ENCODE measurements around the gene ADGB. TPM values are rescaled to one million over a fixed set of nuclear protein-coding genes. Genes with fewer than 3 reads are reported as not detected.
"Not testable (repeated sequence)": the region's sequence is repeated elsewhere in the genome, so short reads cannot be mapped to it uniquely, and the experiment has no call there.

ADGB gene
- polyA plus RNA-seq, 4 donors = 0.31 to 0.72 (median 0.40) TPM

DNA sequence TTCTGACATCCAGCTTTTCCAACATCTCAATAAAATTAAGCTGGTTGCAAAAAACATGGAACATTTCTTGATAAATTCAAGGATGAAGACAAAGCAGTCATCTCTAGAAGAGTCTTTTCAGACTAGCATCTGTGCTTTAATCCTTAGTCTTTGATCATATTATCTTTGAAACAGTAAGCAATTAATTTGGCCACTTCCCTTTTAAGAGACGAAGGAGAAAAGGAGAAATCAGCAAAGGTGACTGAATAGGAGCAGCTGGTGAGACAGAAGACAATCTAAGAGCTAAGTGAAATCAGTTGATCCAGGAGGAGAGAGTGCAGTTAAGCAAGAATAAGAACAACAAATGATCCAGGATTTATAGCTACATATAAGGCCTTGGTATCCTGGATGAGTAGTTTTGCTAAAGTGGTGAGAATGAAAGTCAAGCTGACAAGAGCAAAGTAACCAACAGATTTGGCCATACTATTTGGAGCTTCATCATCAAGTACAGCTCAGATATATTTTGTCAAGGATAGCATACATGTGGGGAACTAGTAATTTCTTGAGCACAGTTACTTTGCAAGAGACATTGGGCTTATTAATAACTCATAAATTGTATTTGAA, 215.5 kb downstream of the ADGB start:
- no peak for DNase-seq (ENCODE audit: low read depth in 4 of 4, low spot score in 3 of 4)

DNA sequence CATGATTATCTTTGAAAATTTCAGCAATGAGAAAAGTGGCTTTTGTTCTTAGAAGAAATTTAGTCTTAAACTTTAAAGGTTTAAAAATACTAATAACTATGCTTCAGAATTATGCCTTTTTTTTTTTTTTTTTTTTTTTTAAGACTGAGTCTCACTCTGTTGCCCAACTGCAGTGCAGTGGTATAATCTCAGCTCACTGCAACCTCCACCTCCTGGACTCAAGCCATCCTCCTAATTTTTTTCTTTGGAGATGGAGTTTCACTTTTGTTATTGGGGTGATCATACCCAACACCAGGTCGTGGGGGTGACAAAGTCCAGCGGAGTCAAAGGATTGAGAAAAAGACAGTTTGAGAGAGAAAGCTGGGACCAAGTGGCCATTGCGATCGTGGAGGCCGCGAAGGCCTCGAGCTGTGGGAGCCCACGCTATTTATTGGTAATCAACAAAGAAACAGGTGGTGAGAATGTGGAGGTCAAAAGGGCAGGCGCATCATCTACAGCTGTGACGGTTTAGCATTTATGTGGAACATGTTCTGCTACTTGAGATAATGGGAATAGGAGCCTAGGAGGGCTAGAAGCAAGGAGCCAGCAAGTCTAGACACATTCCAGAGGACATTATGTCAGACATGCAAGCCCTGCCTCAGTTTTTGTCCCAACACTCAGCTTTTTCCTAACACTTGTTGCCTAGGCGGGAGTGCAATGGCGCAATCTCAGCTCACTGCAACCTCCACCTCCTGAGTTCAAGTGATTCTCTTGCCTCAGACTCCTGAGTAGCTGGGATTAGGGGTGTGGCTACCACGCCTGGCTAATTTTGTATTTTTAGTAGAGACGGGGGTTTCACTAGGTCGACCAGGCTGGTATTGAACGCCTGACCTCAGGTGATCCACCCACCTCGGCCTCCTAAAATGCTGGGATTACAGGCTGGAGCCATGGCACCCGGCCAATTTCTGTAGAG, 217.0 kb downstream of the ADGB start:
- not testable (repeated sequence) for DNase-seq (ENCODE audit: low read depth in 4 of 4, low spot score in 3 of 4)

DNA sequence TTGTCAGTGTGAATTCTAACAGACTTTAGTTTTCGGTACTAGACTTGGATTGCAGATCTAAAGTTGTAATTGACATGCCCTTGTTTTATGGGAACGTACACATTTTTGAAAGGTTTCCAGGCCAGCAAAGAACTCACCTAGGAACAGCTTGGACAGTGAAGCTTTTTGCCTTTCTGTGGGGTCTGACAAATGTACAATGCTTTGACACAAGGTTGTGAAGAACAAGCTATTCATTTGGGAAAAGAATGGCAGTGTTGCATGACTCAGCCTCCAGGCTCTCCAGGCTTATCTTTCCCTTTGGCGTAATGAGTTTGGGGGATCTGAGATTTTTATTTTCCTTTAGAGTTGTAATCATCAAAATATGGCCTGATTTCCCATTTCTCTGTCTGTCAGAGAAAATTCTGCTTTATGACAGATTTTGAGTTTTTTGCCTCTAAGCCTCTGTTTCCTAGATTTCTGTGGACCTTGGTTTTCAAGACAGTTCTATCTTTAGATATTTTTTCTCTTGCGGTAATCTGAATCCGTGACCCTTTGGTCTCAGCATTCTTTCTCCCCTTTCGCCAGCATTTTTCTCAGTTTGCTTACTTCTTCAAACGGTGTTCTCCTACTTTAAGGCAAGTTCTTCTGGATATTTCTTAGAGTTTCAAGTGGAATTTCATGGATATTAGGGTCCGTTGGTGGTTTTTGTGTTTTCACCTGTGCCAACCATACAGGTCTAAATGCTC, 221.0 kb downstream of the ADGB start:
- no peak for DNase-seq (ENCODE audit: low read depth in 4 of 4, low spot score in 3 of 4)

DNA sequence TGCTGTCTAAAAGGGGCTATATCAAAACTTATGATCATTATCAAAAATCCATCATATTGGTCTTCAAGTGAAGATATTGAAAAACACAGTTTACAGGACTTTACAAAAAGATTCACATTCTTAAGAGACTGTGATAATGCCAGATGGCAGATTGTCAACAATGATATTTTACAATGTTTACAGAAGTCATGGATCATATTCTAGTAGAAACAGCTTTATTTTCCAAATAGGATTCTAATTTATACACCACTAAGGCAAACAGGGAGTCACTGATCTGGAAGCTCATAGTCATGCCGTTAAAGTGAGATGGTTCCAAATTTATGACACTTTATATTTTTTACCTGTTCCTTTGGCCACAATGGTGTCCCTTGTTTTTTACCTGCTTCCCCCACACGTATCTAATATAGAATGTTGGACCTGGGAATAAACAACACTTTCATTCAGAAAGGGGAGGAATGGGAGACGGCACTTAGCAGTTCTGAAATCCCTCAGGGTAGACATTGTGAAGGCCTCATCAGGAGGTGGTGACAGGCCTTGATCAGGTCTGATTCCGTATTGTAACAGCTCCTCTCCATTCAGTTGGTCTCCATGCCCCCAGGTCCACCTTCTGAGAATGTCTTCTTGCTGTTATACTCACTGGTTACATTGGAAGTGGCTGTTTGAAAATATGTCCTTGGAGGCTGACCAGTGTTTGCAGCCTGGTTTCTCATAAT, 228.6 kb downstream of the ADGB start:
- DNase-seq (ENCODE audit: low read depth in 4 of 4, low spot score in 3 of 4) = no peak

DNA sequence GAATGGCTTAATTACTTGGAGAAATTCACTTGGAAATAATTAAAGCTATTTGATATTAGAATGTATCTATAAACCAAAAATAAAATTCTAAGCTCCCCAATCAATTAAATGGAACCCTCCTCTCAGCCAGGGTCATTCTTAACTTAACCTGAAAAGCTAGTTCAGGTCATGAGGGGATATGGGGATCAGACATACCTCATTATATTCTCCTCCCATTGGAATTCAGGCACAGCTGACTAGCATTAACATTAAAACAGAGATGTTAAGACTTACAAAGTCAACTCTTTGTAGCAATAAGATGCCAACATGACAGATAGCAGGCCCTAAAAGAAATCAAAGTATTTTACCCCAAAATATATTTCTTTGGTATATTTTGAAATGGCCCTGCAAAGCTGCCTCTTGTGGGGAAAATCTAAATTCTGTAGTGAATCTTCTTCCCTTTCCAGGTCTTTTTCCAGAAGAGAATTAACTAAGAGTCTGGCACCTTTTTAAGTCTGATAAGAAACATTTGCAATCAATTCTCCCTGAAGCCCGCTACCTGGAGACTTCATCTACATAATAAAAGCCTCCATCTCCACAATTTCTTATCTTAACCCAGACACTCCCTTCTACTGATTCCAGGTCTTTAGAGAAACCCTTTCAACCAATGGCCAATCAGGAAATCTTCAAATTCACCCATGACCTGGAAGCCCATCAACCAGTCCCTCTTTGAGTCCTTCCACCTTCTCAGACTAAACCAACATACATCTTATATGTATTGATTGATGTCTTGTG, 231.2 kb downstream of the ADGB start:
- DNase-seq (ENCODE audit: low read depth in 4 of 4, low spot score in 3 of 4) = no peak

DNA sequence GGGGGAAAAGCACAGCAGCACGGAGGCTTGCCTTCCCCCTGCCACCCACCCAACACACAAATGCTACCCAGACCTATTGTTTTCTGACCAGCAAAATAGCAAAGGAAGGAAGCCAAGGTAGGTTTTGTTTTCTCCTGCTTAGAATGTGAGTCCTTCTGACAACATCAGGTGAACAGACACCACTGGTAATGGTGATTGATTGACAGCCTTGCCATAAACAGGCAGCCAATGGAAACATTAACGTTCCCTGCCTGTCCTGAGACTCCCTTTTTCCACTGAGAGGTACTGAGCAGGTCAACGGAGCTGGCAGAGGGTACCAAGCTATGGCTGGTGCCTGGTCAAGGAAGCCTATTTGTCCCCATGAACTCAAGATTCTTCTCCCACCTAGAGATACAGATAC, 234.4 kb downstream of the ADGB start:
- no peak for DNase-seq (ENCODE audit: low read depth in 4 of 4, low spot score in 3 of 4)

DNA sequence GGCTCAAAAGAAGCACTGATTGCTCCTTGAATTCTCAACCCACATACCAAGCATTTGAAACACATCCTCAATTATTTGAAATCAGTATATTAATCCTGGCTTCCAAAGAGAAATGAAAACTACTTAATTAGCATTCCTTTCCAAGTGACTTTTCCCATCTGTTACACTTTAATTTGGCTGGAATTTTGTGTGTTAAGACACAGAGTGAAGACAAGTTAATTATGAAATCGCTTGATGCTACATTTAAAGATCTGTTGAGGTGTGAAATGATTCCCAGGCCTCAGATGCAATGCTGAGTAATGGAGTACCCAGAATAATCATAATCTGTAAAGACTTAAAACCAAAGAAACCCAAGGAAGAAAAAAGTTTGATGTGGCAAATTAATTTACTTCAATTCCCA, 241.4 kb downstream of the ADGB start:
- no peak for DNase-seq (ENCODE audit: low read depth in 4 of 4, low spot score in 3 of 4)

DNA sequence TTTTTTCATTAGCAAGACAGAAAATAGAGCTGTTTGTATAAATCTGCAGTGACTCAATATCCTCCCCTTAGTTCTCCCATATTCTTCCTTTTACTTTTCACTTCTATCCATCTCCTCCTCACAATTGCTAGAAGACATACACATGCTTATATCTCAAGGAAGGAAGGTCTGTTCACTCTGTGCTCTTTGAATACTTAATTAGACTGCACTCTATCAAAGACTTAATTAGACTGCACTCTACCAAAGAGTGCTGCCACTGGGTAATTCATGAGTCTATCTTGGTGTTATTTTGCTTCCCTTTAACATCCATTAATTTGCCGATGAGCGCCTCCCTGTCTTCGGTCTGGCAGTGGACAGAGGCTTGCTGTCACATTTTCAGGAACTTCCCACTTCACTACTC, 241.9 kb downstream of the ADGB start:
- no peak for DNase-seq (ENCODE audit: low read depth in 4 of 4, low spot score in 3 of 4)

DNA sequence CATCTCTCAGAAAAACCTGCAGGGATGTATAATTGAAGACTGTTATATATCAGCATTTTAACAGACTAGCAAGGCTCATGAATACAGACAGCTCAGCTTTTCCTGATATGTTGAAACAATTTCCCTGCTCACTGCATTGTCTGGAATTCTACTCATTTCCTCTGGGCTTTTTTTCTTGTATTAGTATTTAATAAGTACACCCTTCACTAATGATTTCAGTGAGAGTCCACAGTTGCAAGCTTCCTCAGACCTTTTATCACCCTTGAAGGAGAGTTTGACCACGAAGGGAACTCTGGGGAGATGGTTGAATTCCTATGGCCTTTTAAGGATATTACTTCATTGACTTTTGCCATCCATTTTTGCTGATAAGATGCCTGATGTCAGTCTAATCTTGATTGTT, 248.7 kb downstream of the ADGB start:
- DNase-seq (ENCODE audit: low read depth in 4 of 4, low spot score in 3 of 4) = no peak

DNA sequence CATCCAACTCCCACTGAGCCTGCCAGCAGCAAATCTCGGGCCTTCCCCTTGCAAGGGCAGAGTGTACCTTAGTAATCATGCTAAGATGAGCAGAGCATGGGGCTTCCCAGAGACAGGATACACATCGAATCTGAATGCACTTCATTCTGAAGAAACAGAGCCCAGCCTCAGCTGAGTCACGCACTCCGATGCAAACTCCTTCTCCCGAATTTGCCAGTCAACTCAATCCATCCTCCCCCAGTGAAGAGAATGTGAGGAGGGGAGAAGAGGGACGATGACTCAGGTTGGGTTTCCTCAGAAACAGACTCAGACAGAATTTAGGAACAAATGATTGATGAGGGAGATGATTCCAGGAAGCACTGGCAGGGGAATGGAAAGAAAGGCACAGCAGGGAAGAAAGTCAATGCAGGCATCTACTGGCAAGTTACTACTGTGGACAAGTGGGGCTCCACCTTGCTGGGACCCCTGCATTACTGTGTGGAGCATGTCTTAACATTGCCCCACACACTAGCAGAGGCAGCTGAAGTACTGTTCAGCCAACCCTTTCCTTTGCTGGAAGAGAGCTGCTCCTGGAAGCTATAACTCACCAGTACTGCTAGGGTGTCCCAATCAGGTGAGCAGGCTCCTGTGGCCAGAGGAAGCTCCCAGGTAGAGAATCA, 251.6 kb downstream of the ADGB start:
- DNase-seq (ENCODE audit: low read depth in 4 of 4, low spot score in 3 of 4) = no peak

DNA sequence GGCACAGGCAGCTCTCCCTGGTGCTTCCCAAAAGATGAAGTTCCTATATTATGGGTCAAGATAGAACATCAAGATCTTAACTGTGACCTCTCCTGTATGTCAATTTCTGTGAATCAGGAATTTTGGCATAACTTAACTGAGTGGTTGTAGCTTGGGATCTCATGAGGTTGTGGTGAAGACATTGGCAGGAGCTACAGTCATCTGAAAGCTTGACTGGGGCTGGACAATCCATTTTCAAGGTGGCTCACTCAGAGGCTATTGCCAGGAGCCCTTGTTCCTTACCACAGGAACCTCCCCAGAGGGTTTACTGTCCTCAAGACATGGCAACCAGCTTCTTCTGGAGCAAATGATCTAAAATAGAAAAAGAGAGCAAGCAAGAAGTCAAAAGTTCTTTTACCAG, 252.2 kb downstream of the ADGB start:
- DNase-seq (ENCODE audit: low read depth in 4 of 4, low spot score in 3 of 4) = no peak

DNA sequence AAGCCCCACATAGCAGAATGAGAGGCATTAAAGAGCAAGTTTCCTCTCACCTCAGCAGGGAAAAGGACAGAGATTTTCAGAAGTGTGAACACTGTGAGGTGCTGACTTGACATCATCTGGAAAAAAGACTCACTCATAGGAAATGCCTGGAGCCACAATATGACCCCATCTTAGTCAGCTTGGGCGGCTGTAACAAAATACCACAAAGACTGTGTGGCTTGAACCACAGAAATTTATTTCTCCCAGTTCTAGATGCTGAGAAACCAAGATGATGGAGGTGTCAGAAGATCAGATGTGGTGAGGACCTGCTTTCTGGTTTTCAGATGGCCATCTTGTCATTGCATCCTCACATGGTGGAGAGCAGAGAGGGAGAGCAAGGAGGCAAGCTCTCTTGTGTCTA, 253.1 kb downstream of the ADGB start:
- no peak for DNase-seq (ENCODE audit: low read depth in 4 of 4, low spot score in 3 of 4)

DNA sequence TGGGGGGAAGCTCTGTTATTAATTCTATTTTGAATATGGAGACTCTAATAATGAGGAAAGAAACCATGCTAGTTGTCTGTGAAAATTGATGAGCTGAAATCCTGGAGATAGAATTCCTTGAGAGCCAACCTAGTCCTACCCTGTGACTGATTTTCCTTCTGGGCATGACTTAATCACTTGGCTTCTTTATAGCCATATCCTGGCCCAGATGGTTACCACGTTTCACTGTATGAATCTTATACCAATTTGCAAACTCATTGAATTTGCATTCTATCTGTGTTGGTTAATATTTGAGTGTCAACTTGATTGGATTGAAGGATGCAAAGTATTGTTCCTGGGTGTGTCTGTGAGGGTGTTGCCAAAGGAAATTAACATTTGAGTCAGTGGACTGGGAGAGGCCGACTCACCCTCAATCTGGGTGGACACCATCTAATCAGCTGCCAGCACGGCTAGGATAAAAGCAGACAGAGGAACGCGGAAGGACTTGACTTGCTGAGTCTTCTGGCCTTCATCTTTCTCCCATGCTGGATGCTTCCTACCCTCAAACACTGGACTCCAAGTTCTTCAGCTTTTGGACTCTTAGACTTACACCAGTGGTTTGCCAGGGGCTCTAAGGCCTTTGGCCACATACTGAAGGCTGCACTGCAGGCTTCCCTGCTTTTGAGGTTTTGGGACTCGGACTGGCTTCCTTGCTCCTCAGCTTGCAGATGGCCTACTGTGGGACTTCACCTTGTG, 255.9 kb downstream of the ADGB start:
- DNase-seq (ENCODE audit: low read depth in 4 of 4, low spot score in 3 of 4) = not testable (repeated sequence)

DNA sequence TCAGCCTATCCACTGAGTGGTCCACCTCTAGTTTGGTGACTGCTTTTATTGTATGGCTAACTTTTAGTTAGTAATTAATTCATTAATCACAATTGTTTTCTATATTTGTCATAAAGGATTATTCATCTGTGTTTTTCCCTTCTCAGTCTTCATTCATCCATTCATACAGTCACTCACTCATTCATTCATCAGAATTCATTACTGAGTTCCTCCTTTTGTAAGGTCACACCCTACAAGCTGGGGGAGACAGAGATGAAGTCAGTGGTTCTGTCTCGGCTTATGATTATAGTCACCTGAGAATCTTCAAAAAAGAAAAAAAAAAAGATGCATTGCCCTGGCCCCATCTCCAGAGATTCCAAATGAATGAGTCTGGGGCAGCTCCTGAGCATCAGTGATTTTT, 257.1 kb downstream of the ADGB start:
- DNase-seq (ENCODE audit: low read depth in 4 of 4, low spot score in 3 of 4) = no peak

DNA sequence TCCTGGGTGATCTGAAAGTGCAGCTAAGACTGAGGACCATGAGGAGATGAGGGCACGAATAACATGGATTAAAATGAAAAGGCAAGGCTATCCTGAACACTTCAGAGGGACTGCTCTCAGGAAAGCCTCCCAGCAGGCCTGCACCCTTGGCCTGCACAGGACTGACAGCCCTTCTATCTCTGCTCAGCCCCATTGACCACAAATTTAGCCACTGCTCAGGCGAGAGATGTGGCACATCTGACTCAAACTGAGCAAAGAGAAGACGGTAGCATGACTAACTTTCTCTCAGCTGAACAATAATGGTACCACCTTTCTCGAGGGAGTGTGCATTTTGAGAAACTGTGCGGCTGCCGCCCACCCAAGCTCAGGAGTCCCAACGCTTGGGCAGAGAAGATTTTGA, 257.5 kb downstream of the ADGB start:
- DNase-seq (ENCODE audit: low read depth in 4 of 4, low spot score in 3 of 4) = no peak

DNA sequence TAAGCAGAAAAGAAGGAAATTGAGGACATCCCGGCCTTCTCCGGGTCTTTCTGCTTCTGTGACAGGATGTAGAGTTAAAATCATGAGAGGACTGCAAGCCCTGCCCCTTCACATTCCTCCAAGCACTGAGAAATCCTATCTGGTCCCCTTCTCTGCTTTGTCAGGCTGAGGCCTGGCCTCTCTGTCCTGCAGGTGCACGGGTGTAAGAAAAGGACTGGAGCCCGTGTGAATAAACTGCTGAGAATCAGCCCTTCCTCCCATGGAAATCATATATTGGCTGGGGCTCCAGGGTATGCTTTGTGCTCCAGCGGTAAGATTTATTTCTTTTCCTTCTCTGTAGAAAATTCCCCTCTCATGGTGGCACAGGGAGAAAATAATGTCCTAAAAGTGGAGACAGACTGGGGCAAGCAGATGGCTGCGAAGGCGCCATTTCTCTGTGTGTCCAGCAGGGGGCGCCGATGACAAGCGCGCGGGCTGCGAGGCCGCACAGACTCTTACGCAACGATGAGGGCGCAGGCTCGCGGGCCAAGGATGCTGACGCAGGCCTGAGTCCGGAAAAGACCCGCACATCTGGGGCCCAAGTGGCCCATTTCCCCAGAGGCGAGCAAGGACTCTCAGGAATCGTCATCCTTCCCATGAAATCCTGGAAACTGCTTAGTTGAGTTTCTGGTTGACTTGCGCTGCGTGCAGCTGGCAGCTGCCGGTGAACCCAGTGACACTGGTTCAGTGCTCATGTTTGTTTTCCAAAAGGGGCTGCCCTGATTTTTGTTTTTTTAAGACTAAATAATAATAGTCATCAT, 258.6 kb downstream of the ADGB start:
- DNase-seq (ENCODE audit: low read depth in 4 of 4, low spot score in 3 of 4) = peak; percentile 56 to 71 (median 61)

DNA sequence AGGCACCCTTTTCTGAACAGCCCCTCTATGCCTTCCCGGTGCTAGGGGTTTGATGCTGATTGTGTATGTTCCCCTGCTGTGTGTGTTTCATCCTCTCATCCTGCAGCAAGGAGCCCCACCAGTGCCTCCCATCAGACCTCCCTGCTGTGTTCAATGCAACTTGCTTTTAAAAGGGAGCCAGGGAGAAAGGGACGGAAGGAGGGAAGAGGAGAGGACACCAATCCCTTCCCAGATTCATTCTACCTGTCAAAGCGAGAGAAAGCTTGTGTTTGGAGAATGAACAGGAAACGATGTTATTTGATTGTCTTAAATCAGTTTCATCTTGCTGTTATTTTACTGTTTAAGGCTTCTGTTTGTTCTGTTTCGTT, 259.2 kb downstream of the ADGB start:
- DNase-seq (ENCODE audit: low read depth in 4 of 4, low spot score in 3 of 4) = no peak

DNA sequence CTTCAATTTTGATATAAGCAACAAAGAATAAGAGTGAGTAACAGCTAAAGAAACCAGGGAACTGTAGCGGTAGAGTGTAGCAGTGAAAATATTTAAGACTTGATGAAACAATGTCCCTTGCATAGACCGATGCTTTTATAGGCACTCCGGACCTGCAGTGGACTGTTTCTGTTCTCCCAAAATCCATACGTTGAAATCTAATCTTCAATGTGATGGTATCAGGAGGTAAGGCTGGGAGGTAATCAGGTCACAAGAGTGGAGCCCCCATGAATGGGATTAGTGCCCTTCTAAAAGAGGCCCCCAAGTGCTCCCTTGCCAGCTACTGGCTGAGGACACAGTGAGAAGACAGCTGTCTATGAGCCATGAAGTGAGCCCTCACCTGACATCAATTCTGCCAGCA, 260.4 kb downstream of the ADGB start:
- no peak for DNase-seq (ENCODE audit: low read depth in 4 of 4, low spot score in 3 of 4)
